Naive thymus-derived CD4-positive, alpha-beta T cell (primary cell): ENCODE data around the gene MREG. TPM values are rescaled to one million over a fixed set of nuclear protein-coding genes. Genes with fewer than 3 reads are reported as not detected.

Source experiments
- ATAC-seq: fragments of 150-1000 bp; cut with Tn5 transposase; 2 replicates; pipeline ENCODE4 v1.10.0; 2021; ENCODE audit warnings: mild to moderate bottlenecking, moderate library complexity
- CTCF ChIA-PET: fragments of 350-600 bp; sonication (Branson Sonifier 250); formaldehyde crosslinking; loops from one replicate; lab custom pipeline; 2021; ENCODE audit warnings: antibody characterized with exemption; lab: Charles Lee
- POLR2A ChIA-PET: fragments of 350-600 bp; sonication (Branson Sonifier 250); formaldehyde crosslinking; loops from one replicate; lab custom pipeline; 2021; ENCODE audit warnings: antibody characterized with exemption, inconsistent platforms; lab: Charles Lee
- DNase-seq, 9 donors: peaks; one replicate each; pipeline versions ENCODE4 v3.0.0 to v3.0.0-alpha.2; 2020 to 2022; ENCODE audit warnings: mixed read lengths in 1 of 9
- H3K27ac ChIP-seq: one replicate; pipeline ENCODE4 v1.7.0; 2013; ENCODE audit warnings: mild to moderate bottlenecking, low read depth, low read length, moderate library complexity
- H3K27me3 ChIP-seq, 2 donors: one replicate each; pipeline ENCODE4 v1.7.0; 2013; ENCODE audit warnings: low read length in 2 of 2, mild to moderate bottlenecking in 2 of 2, moderate library complexity in 2 of 2; ENCODE audit not compliant: control insufficient read depth in 2 of 2, insufficient read depth in 2 of 2
- H3K36me3 ChIP-seq, 3 experiments: 1 replicate in 2 of 3; 2 replicates in 1 of 3; pipeline ENCODE4 v1.7.0; 2013; ENCODE audit warnings: low read length in 3 of 3, mild to moderate bottlenecking in 3 of 3, moderate library complexity in 1 of 3; ENCODE audit not compliant: insufficient read depth in 3 of 3, control insufficient read depth in 2 of 3
- H3K4me1 ChIP-seq, 2 donors: one replicate each; pipeline ENCODE4 v1.7.0; 2013; ENCODE audit warnings: low read length in 2 of 2, mild to moderate bottlenecking in 2 of 2, moderate library complexity in 1 of 2; ENCODE audit not compliant: control insufficient read depth in 2 of 2, insufficient read depth in 2 of 2
- H3K4me3 ChIP-seq: 2 replicates; pipeline ENCODE4 v1.7.0; 2013; ENCODE audit warnings: mild to moderate bottlenecking, low read length
- H3K9me3 ChIP-seq, 3 experiments: 1 replicate in 2 of 3; 2 replicates in 1 of 3; pipeline ENCODE4 v1.7.0; 2013; ENCODE audit warnings: low read length in 3 of 3; ENCODE audit not compliant: control insufficient read depth in 2 of 3
- H3K27ac Mint-ChIP-seq, 9 donors: one replicate each; pipeline ENCODE4 v1.8.0; 2020 to 2022; ENCODE audit warnings: mixed read lengths in 9 of 9, mild to moderate bottlenecking in 8 of 9, moderate library complexity in 5 of 9, inconsistent platforms in 2 of 9
- H3K27me3 Mint-ChIP-seq, 5 donors: one replicate each; pipeline ENCODE4 v1.8.0; 2021 to 2022; ENCODE audit warnings: mixed read lengths in 5 of 5, mild to moderate bottlenecking in 1 of 5
- H3K36me3 Mint-ChIP-seq, 5 donors: one replicate each; pipeline ENCODE4 v1.8.0; 2020 to 2022; ENCODE audit warnings: mixed read lengths in 5 of 5, mild to moderate bottlenecking in 3 of 5, inconsistent platforms in 1 of 5
- H3K4me1 Mint-ChIP-seq, 7 donors: one replicate each; pipeline ENCODE4 v1.8.0; 2020 to 2022; ENCODE audit warnings: mixed read lengths in 7 of 7, mild to moderate bottlenecking in 3 of 7, inconsistent platforms in 1 of 7
- H3K4me3 Mint-ChIP-seq, 10 donors: one replicate each; pipeline ENCODE4 v1.8.0; 2020 to 2022; ENCODE audit warnings: mild to moderate bottlenecking in 10 of 10, mixed read lengths in 10 of 10, moderate library complexity in 6 of 10, inconsistent platforms in 2 of 10
- H3K9me3 Mint-ChIP-seq, 11 donors: one replicate each; pipeline ENCODE4 v1.8.0; 2020 to 2022; ENCODE audit warnings: mixed read lengths in 11 of 11, mild to moderate bottlenecking in 4 of 11, inconsistent platforms in 1 of 11, moderate library complexity in 1 of 11
- intact Hi-C, 2 donors: fragments of 100-400 bp; cut with micrococcal nuclease; formaldehyde crosslinking; loops; one replicate each; pipeline ENCODE4 v1.15.1; 2023
- polyA plus RNA-seq, 2 donors: library from polyadenylated mRNA; unstranded; fragments of 300-500 nt; fragmentation: Illumina TruSeq; gene quantifications; one replicate each; pipeline ENCODE4 v1.2.3, GENCODE V29; 2021
- total RNA-seq, 6 experiments: library from RNA in 5 of 6; stranded (reverse) in 5 of 6; gene quantifications; 1 replicate in 5 of 6; 2 replicates in 1 of 6; pipeline ENCODE4 v1.2.3 and lab custom pipeline; 2021 to 2026

The MREG gene
- total and polyA plus RNA-seq, 7 experiments from 2014 or later, result 0.39 to 8.5 (median 6.1) TPM

- Mint-ChIP-seq H3K9me3 (no peaks in the 10 kb centered on the region), H3K36me3 (peaks cover 0 to 36% (median 13%) of the 10 kb centered on the region in 5 donors), H3K4me1 (peaks cover 14 to 30% (median 25%) of the 10 kb centered on the region in 7 donors), H3K27me3 (no peaks in the 10 kb centered on the region), H3K27ac (no peak overlapping the region), H3K4me3 (no peak overlapping the region)
- Histone ChIP-seq H3K36me3 (peaks cover 0 to 8% (median 0%) of the 10 kb centered on the region in 3 experiments), H3K9me3 (no peaks in the 10 kb centered on the region), H3K27ac (no peak overlapping the region), H3K27me3 (no peaks in the 10 kb centered on the region), H3K4me3 (no peak overlapping the region), H3K4me1 (peaks cover 0 to 10% of the 10 kb centered on the region in 2 donors)
- ChIA-PET CTCF (interaction anchor here (0.7 kb wide), 1 partner anchor 441 kb away, joined by 4 read pairs; no protein-coding TSS in a partner anchor), POLR2A (interaction anchor here (0.6 kb wide), 1 partner anchor 56 kb away, joined by 4 read pairs; no protein-coding TSS in a partner anchor)
- ATAC-seq, result no peak
- intact Hi-C loops, result loop anchor here in 1 of 2 donors (5.0 kb wide), 1 partner anchor 383 kb away; the partner anchor contains the start of gene SMARCAL1
- DNase-seq, result no peak
Observed at GRCh38 chr2:216029416-216030129, 16.2 kb upstream of the MREG start.

DNA sequence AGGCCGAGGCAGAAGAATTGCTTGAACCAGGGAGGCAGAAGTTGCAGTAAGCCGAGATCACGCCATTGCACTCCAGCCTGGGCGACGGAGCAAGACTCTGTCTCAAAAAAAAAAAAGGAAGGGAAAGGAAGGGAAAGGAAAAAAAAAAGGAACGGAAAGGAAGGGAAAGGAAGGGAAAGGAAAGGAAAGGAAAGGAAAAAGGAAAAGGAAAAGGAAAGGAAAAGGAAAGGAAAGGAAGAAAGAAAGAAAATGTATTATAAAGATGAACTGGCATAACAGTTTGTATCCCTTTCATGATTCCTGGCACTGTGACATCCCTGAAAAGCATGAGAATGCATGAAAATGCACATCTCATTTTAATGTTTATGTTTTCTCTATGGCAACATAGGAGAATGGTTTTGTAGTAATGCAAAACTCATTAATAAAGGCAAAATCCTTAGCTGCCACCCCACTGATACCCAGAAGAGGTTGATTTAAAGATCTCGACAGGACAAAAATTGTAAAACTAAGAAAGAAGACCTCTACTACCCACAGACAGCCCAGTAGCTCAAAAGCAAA lies 11.5 kb upstream of the MREG start:
- Histone ChIP-seq H3K27ac (no peak overlapping the region), H3K4me3 (no peak overlapping the region), H3K9me3 (no peaks in the 10 kb centered on the region), H3K36me3 (peaks cover 0 to 8% (median 0%) of the 10 kb centered on the region in 3 experiments), H3K4me1 (no peaks in the 10 kb centered on the region), H3K27me3 (no peaks in the 10 kb centered on the region)
- Mint-ChIP-seq H3K4me3 (no peak overlapping the region), H3K27ac (no peak overlapping the region), H3K4me1 (peaks cover 0 to 5% (median 0%) of the 10 kb centered on the region in 7 donors), H3K27me3 (no peaks in the 10 kb centered on the region), H3K9me3 (no peaks in the 10 kb centered on the region), H3K36me3 (peaks cover 0 to 16% (median 5%) of the 10 kb centered on the region in 5 donors)
- ATAC-seq, result no peak
- ChIA-PET CTCF (interaction anchor here (1.2 to 2.3 kb wide), 2 partner anchors 9 to 13 kb away, joined by 4 to 5 read pairs; no protein-coding TSS in a partner anchor), POLR2A (no interaction called here)
- intact Hi-C loops, result no loop called here
- no peak for DNase-seq

DNA sequence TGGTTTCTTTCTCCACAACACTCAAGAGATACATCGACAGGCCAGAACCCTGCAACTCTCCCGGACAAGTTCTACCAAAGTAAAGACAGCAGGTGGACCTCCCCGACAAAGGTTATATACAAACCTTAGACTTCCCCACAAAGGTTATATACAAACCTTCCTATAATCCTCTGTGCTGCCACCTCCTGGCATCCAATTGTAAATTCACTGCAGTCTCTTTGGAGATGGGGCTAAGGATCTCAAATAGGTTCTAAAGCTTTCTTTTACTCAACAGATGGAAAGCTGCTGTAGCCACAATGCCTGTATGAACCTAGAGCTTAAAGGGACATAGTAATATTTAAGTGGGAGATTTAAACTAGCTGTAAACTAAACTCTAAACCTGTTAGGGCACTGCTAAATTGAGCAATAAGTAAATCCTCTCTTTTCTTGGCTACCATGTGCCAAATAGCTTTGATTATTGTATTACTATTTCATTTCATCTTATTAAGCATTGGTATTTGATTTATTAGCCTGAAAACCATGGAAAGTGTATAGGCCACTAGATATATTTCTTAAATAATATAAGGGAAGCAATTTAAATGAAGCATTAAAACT lies 9.8 kb upstream of the MREG start:
- H3K4me3 ChIP-seq, result no peak overlapping the region
- DNase-seq (peak in 6 of 9 donors; percentile 8 to 35 (median 30)), ATAC-seq (peak; percentile 74)
- H3K9me3 ChIP-seq, result no peaks in the 10 kb centered on the region
- H3K4me1 Mint-ChIP-seq, result peaks cover 0 to 15% (median 5%) of the 10 kb centered on the region in 7 donors
- CTCF ChIA-PET, result interaction anchor here (0.9 to 3.4 kb wide), 6 partner anchors 10 to 125 kb away, joined by 3 to 12 read pairs (median 4); no protein-coding TSS in a partner anchor
- no peak overlapping the region for H3K27ac Mint-ChIP-seq
- H3K36me3 Mint-ChIP-seq, result peaks cover 0 to 19% (median 8%) of the 10 kb centered on the region in 5 donors
- no peaks in the 10 kb centered on the region for H3K27me3 Mint-ChIP-seq
- no peaks in the 10 kb centered on the region for H3K4me1 ChIP-seq
- H3K27me3 ChIP-seq, result no peaks in the 10 kb centered on the region
- H3K4me3 Mint-ChIP-seq, result no peak overlapping the region
- H3K36me3 ChIP-seq, result no peaks in the 10 kb centered on the region
- POLR2A ChIA-PET, result interaction anchor here (0.5 kb wide), 1 partner anchor 11 kb away, joined by 3 read pairs; no protein-coding TSS in a partner anchor
- no peak overlapping the region for H3K27ac ChIP-seq
- intact Hi-C loops, result loop anchor here (1.0 kb wide), 2 partner anchors 10 to 73 kb away; partner anchors contain the start of gene MREG (in 1 of the 2)
- peaks cover 0 to 5% (median 0%) of the 10 kb centered on the region in 11 donors for H3K9me3 Mint-ChIP-seq

DNA sequence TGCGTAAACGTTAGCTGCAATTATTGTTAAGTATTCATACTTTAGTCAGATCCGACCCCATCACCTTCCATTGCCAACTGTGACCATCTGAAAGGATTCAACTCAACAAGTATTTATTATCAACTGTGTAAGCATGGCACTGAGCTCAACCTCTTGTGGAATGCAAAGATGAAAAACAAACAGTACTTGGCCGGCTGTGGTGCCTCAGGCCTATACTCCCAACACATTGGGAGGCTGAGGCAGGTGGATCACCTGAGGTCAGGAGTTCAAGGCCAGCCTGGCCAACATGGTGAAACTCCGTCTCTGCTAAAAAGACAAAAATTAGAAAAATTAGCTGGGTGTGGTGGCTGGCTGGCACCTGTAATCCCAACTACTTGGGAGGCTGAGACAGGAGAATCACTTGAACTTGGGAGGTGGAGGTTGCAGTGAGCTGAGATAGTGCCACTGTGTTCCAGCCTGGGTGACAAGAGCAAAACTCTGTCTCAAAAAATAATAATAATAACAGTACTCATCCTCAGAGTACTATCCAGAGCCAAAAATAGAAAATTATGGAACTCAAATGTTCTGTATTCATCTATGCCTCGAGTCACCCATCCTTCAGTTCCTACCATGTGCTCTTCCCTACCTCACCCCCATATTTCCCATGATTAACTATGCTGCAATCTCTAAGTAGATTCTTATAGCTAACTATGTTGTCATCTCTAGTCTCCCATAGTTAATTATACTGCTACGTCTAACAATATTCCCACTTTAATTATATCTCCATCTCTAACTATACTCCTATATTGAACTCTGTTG lies 8.6 kb upstream of the MREG start:
- H3K36me3 ChIP-seq, result no peaks in the 10 kb centered on the region
- no peak overlapping the region for H3K4me3 ChIP-seq
- Mint-ChIP-seq H3K27me3 (no peaks in the 10 kb centered on the region), H3K36me3 (peaks cover 0 to 20% (median 7%) of the 10 kb centered on the region in 5 donors), H3K4me3 (no peak overlapping the region), H3K4me1 (peaks cover 0 to 23% (median 10%) of the 10 kb centered on the region in 7 donors), H3K27ac (no peak overlapping the region), H3K9me3 (peaks cover 0 to 5% (median 0%) of the 10 kb centered on the region in 11 donors)
- no peaks in the 10 kb centered on the region for H3K9me3 ChIP-seq
- ATAC-seq (no peak), DNase-seq (no peak)
- intact Hi-C loops, result no loop called here
- no peaks in the 10 kb centered on the region for H3K27me3 ChIP-seq
- peaks cover 6 to 7% of the 10 kb centered on the region in 2 donors for H3K4me1 ChIP-seq
- H3K27ac ChIP-seq, result no peak overlapping the region
- ChIA-PET CTCF (interaction anchor here (1.4 to 3.4 kb wide), 4 partner anchors 8 to 72 kb away, joined by 3 to 12 read pairs (median 5); partner anchors contain the start of gene MREG), POLR2A (no interaction called here)

GRCh38 chr2:216018709-216019108 lies 5.4 kb upstream of the MREG start:
- no peak for DNase-seq
- no peaks in the 10 kb centered on the region for H3K27me3 Mint-ChIP-seq
- H3K4me3 ChIP-seq, result no peak overlapping the region
- peaks cover 0 to 5% (median 0%) of the 10 kb centered on the region in 11 donors for H3K9me3 Mint-ChIP-seq
- H3K4me1 Mint-ChIP-seq, result peaks cover 17 to 51% (median 40%) of the 10 kb centered on the region in 7 donors
- intact Hi-C loops, result loop anchor here (2.0 to 5.0 kb wide), 2 partner anchors 16 to 1211 kb away; partner anchors contain the start of gene BARD1 (in 1 of the 2)
- H3K27ac ChIP-seq, result no peak overlapping the region
- H3K36me3 ChIP-seq, result no peaks in the 10 kb centered on the region
- ChIA-PET CTCF (interaction anchor here (1.1 kb wide), 1 partner anchor 40 kb away, joined by 4 read pairs; no protein-coding TSS in a partner anchor), POLR2A (interaction anchor here (1.1 kb wide), 1 partner anchor 20 kb away, joined by 3 read pairs; no protein-coding TSS in a partner anchor)
- peaks cover 28 to 29% of the 10 kb centered on the region in 2 donors for H3K4me1 ChIP-seq
- H3K27ac Mint-ChIP-seq, result peak overlapping the region in 2 of 9 donors; percentile 45 to 60
- no peaks in the 10 kb centered on the region for H3K9me3 ChIP-seq
- H3K27me3 ChIP-seq, result no peaks in the 10 kb centered on the region
- ATAC-seq, result no peak
- H3K36me3 Mint-ChIP-seq, result peaks cover 0 to 20% (median 10%) of the 10 kb centered on the region in 5 donors
- H3K4me3 Mint-ChIP-seq, result no peak overlapping the region
